GM12878 (cell line): ENCODE measurements around the gene PRM2. TPM values are rescaled to one million over a fixed set of nuclear protein-coding genes. Genes with fewer than 3 reads are reported as not detected.

Experiments used
- ATF2 ChIP-seq: IDR thresholded peaks from 2 replicates; pipeline ENCODE4 v1.6.1; 2012; ENCODE audit warnings: low read length, inconsistent platforms
- ATF7 ChIP-seq: fragments of 450-650 bp; IDR thresholded peaks from 2 replicates; pipeline ENCODE4 v1.6.1; 2016; ENCODE audit warnings: low read depth, mild to moderate bottlenecking
- BMI1 ChIP-seq: fragments of 450-650 bp; IDR thresholded peaks from 2 replicates; pipeline ENCODE4 v1.6.1; 2016; ENCODE audit warnings: mild to moderate bottlenecking, moderate library complexity, borderline replicate concordance
- CBFB ChIP-seq: IDR thresholded peaks from 2 replicates; pipeline ENCODE4 v1.6.1; 2016; ENCODE audit warnings: antibody characterized with exemption, low read depth
- DPF2 ChIP-seq: fragments of 450-650 bp; IDR thresholded peaks from 2 replicates; pipeline ENCODE4 v1.6.1; 2017; ENCODE audit warnings: mild to moderate bottlenecking
- FOS ChIP-seq: IDR thresholded peaks from 3 replicates; pipeline ENCODE4 v1.6.1; 2011; ENCODE audit warnings: borderline replicate concordance; ENCODE audit not compliant: insufficient read length; ENCODE audit errors: extremely low read depth
- GABPA ChIP-seq: IDR thresholded peaks from 2 replicates; pipeline ENCODE4 v1.6.1; 2014; ENCODE audit warnings: antibody characterized with exemption, low read depth, mild to moderate bottlenecking, inconsistent platforms
- HCFC1 ChIP-seq: fragments of 150-350 bp; IDR thresholded peaks from 2 replicates; pipeline ENCODE4 v1.6.1; 2014; ENCODE audit warnings: low read length
- IRF5 ChIP-seq: fragments of 450-650 bp; IDR thresholded peaks from 2 replicates; pipeline ENCODE4 v1.6.1; 2017; ENCODE audit warnings: borderline replicate concordance
- JUND ChIP-seq: IDR thresholded peaks from 2 replicates; pipeline ENCODE4 v1.6.1; 2012; ENCODE audit warnings: low read depth, mild to moderate bottlenecking, low read length, improper control_type of control experiment, moderate library complexity
- KLF5 ChIP-seq: fragments of 450-650 bp; IDR thresholded peaks from 2 replicates; pipeline ENCODE4 v1.6.1; 2014; ENCODE audit warnings: mild to moderate bottlenecking; ENCODE audit not compliant: partially characterized antibody
- NKRF ChIP-seq: fragments of 450-650 bp; conservative IDR thresholded peaks from 2 replicates; pipeline ENCODE4 v1.6.1; 2017; ENCODE audit warnings: mild to moderate bottlenecking, moderate library complexity
- PAX8 ChIP-seq: fragments of 450-650 bp; IDR thresholded peaks from 2 replicates; pipeline ENCODE4 v1.6.1; 2017; ENCODE audit warnings: mild to moderate bottlenecking, moderate library complexity
- POLR2AphosphoS2 ChIP-seq: IDR thresholded peaks from 2 replicates; pipeline ENCODE4 v1.6.1; 2011; ENCODE audit warnings: low read depth, mild to moderate bottlenecking, low read length, improper control_type of control experiment, moderate library complexity
- RBBP5 ChIP-seq: fragments of 200-600 bp; sonication (generic); conservative IDR thresholded peaks from 2 replicates; pipeline ENCODE4 v1.6.1; 2016
- SKIL ChIP-seq: fragments of 450-650 bp; IDR thresholded peaks from 2 replicates; pipeline ENCODE4 v1.6.1; 2017; ENCODE audit warnings: mild to moderate bottlenecking, low read depth, inconsistent platforms; ENCODE audit not compliant: poor library complexity, severe bottlenecking
- SP1 ChIP-seq: IDR thresholded peaks from one replicate; pipeline ENCODE4 v1.6.1; 2011; ENCODE audit warnings: low read depth, low read length
- TBL1XR1 ChIP-seq: IDR thresholded peaks from 2 replicates; pipeline ENCODE4 v1.6.1; 2012; ENCODE audit warnings: low read depth, low read length, improper control_type of control experiment
- USF2 ChIP-seq: IDR thresholded peaks from 2 replicates; pipeline ENCODE4 v1.6.1; 2011; ENCODE audit warnings: low read depth, low read length, improper control_type of control experiment, borderline replicate concordance
- ZBTB33 ChIP-seq: fragments of 450-650 bp; IDR thresholded peaks from 2 replicates; pipeline ENCODE4 v1.6.1; 2017; ENCODE audit warnings: mild to moderate bottlenecking
- ZNF622 ChIP-seq: fragments of 450-650 bp; IDR thresholded peaks from 2 replicates; pipeline ENCODE4 v1.6.1; 2017; ENCODE audit warnings: mild to moderate bottlenecking, inconsistent platforms
- ZSCAN29 ChIP-seq: fragments of 450-650 bp; IDR thresholded peaks from 2 replicates; pipeline ENCODE4 v1.6.1; 2017; ENCODE audit warnings: mild to moderate bottlenecking, moderate library complexity
- polyA plus RNA-seq, 11 experiments: library from polyadenylated mRNA; depleted of rRNA in 4 of 11; unstranded in 6 of 11; stranded (reverse) in 5 of 11; fragments of >200 nt; fragmentation: Nextera tagmentation in 4 of 11; fragmentation: Illumina TruSeq in 1 of 11; extraction: Ambion mirVana in 4 of 11; extraction: Trizol in 1 of 11; gene quantifications; 1 replicate in 1 of 11; 2 replicates in 10 of 11; pipeline versions ENCODE4 v1.2.1 to v1.2.3, GENCODE V29; 2011 to 2016; ENCODE audit warnings: inconsistent platforms in 2 of 11, missing spikeins in 2 of 11, low read depth in 1 of 11
- total RNA-seq, 4 experiments: library from RNA; depleted of rRNA in 3 of 4; stranded (reverse); fragments of >200 nt in 3 of 4; fragmentation: Illumina TruSeq in 1 of 4; extraction: Trizol in 1 of 4; gene quantifications; 2 replicates each; pipeline versions ENCODE4 v1.2.1 to v1.2.3, GENCODE V29; 2013 to 2021

The PRM2 gene
- total and polyA plus RNA-seq, 10 of the 15 experiments (the other 5 are each of a cell fraction or from before 2014, with no cell fraction given), result not detected

- TF ChIP-seq ATF7, result no peak
- no peak for TF ChIP-seq ZNF622
- TF ChIP-seq TBL1XR1, result no peak
- peak; percentile 89 for TF ChIP-seq ZBTB33
- no peak for TF ChIP-seq SKIL
- TF ChIP-seq PAX8, result no peak
- TF ChIP-seq ATF2, result no peak
- no peak for TF ChIP-seq ZSCAN29
- peak; percentile 16; the same call in 1 of the 2 replicates for TF ChIP-seq DPF2
- no peak for TF ChIP-seq RBBP5
- TF ChIP-seq FOS, result no peak
- no peak for TF ChIP-seq HCFC1
- no peak for TF ChIP-seq GABPA
- TF ChIP-seq POLR2AphosphoS2, result no peak
- TF ChIP-seq NKRF, result no peak
- no peak for TF ChIP-seq SP1
- no peak for TF ChIP-seq IRF5
- TF ChIP-seq CBFB, result no peak
- no peak for TF ChIP-seq BMI1
- no peak for TF ChIP-seq KLF5
- TF ChIP-seq USF2, result no peak
- TF ChIP-seq JUND, result no peak
Observed at GRCh38 chr16:11257131-11257938, 18.9 kb downstream of the PRM2 start (continued).
